Esophagus muscularis mucosa (tissue), 4 donors: ENCODE data around the gene WDR70. TPM values are rescaled to one million over a fixed set of nuclear protein-coding genes. Genes with fewer than 3 reads are reported as not detected.

Experiments
- DNase-seq: peaks from one replicate; pipeline ENCODE4 v3.0.0-alpha.2; 2017; ENCODE audit errors: extremely low spot score
- H3K27ac ChIP-seq, 4 donors: fragments of 200-600 bp; sonication (generic); replicated peaks in 1 of 4; 1 replicate in 3 of 4; 2 replicates in 1 of 4; pipeline ENCODE4 v1.5.1; 2016 to 2019; ENCODE audit warnings: mild to moderate bottlenecking in 1 of 4
- H3K27me3 ChIP-seq, 4 donors: fragments of 200-600 bp; sonication (generic); one replicate each; pipeline versions ENCODE4 v1.5.1 to v1.6.0; 2016 to 2019
- H3K36me3 ChIP-seq, 4 donors: fragments of 200-600 bp; sonication (generic); one replicate each; pipeline ENCODE4 v1.5.1; 2016 to 2019
- H3K4me1 ChIP-seq, 4 donors: fragments of 200-600 bp; sonication (generic); one replicate each; pipeline ENCODE4 v1.5.1; 2016 to 2019
- H3K4me3 ChIP-seq, 4 donors: fragments of 200-600 bp; sonication (generic); 1 replicate in 2 of 4; 2 replicates in 2 of 4; pipeline ENCODE4 v1.5.1; 2016 to 2019; ENCODE audit warnings: mild to moderate bottlenecking in 4 of 4, moderate library complexity in 1 of 4
- H3K9me3 ChIP-seq, 4 donors: fragments of 200-600 bp; sonication (generic); 1 replicate in 3 of 4; 2 replicates in 1 of 4; pipeline ENCODE4 v1.5.1; 2016 to 2019
- EP300 ChIP-seq: sonication (generic); formaldehyde crosslinking; IDR thresholded peaks from one replicate; pipeline ENCODE4 v1.6.1; 2017; ENCODE audit warnings: antibody characterized with exemption
- POLR2A ChIP-seq: fragments of 450-650 bp; IDR thresholded peaks from one replicate; pipeline ENCODE4 v1.6.1; 2017; ENCODE audit warnings: antibody characterized with exemption, moderate library complexity, mild to moderate bottlenecking, low read depth
- POLR2AphosphoS5 ChIP-seq, 2 donors: sonication (generic); formaldehyde crosslinking; IDR thresholded peaks; one replicate each; pipeline ENCODE4 v1.6.1; 2017; ENCODE audit warnings: antibody characterized with exemption in 2 of 2
- WGBS: methylation state at CpG from one replicate; pipeline ENCODE4 v1.1.5; 2018; 5-methylcytosine and 5-hydroxymethylcytosine counted together
- intact Hi-C: fragments of 100-400 bp; cut with DNase I; formaldehyde crosslinking; loops from one replicate; pipeline ENCODE4 v1.15.1; 2023
- total RNA-seq, 4 donors: library from RNA; depleted of rRNA; stranded (reverse); fragments of >200 nt; gene quantifications; one replicate each; pipeline versions ENCODE4 v1.1.0 to v1.2.1, GENCODE V29; 2016
- TF ChIP-seq, protein P1 (sequence below), 3 experiments: fragments of 200-600 bp in 2 of 3; fragments of 450-650 bp in 1 of 3; sonication (generic) in 2 of 3; IDR thresholded peaks; one replicate each; pipeline ENCODE4 v1.5.1; 2017 to 2019; ENCODE audit warnings: antibody characterized with exemption in 3 of 3, mild to moderate bottlenecking in 2 of 3, moderate library complexity in 1 of 3

The WDR70 gene
- total RNA-seq, 4 donors from 2014 or later, result 15.6 to 24.1 (median 19.6) TPM

DNA sequence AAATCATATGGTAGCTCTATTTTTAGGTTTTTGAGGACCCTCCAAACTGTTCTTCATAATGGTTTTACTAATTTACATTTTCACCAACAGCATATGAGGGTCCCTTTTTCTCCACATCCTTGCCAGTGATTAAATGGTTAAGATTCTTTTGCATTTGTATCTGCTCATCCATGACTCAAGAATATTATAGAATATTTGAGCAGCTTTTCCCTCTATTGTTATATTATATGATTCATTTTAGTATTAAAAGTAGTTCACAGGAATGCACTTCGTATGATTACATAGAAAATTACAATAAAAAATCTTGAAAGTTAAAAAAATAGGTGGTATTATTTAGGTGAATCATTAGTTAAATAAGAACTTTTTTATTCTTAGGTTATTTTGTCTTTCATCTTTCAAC, 140.7 kb downstream of the WDR70 start:
- H3K27ac ChIP-seq, result no peak overlapping the region
- peaks cover 7 to 21% (median 11%) of the 10 kb centered on the region in 4 donors for H3K36me3 ChIP-seq
- intact Hi-C loops, result no loop called here
- no peaks in the 10 kb centered on the region for H3K9me3 ChIP-seq
- no peak overlapping the region for H3K4me3 ChIP-seq
- no peaks in the 10 kb centered on the region for H3K4me1 ChIP-seq
- 98% methylated on average over 1 of the region's 1 CpG for WGBS
- TF ChIP-seq POLR2A (no peak), POLR2AphosphoS5 (IDR thresholded peaks at IDR 0.05) (no peak), EP300 (no peak)
- TF ChIP-seq, protein P1, sequence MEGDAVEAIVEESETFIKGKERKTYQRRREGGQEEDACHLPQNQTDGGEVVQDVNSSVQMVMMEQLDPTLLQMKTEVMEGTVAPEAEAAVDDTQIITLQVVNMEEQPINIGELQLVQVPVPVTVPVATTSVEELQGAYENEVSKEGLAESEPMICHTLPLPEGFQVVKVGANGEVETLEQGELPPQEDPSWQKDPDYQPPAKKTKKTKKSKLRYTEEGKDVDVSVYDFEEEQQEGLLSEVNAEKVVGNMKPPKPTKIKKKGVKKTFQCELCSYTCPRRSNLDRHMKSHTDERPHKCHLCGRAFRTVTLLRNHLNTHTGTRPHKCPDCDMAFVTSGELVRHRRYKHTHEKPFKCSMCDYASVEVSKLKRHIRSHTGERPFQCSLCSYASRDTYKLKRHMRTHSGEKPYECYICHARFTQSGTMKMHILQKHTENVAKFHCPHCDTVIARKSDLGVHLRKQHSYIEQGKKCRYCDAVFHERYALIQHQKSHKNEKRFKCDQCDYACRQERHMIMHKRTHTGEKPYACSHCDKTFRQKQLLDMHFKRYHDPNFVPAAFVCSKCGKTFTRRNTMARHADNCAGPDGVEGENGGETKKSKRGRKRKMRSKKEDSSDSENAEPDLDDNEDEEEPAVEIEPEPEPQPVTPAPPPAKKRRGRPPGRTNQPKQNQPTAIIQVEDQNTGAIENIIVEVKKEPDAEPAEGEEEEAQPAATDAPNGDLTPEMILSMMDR (IDR thresholded peaks at IDR 0.05), result no peak
- no peak for DNase-seq
- no peaks in the 10 kb centered on the region for H3K27me3 ChIP-seq

DNA sequence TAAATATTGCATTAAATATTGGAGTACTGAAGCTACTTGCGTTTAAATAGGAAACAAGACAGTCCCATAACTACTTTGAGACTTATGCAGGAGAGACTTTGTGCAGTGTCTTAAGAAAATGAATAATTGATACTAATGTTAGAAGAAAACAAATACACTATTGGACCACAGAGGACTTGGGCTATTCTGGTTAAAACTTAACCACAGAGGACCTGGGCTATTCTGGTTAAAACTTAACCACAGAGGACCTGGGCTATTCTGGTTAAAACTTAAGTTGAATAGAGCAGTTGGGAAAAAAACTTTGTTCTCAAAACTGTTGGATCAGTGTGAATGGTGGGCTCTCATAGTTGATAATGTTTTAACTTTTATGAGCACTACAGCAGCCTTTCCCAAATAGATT, 141.7 kb downstream of the WDR70 start:
- intact Hi-C loops, result no loop called here
- Histone ChIP-seq H3K27ac (no peak overlapping the region), H3K4me1 (no peaks in the 10 kb centered on the region), H3K4me3 (no peak overlapping the region), H3K9me3 (no peaks in the 10 kb centered on the region), H3K27me3 (no peaks in the 10 kb centered on the region), H3K36me3 (peaks cover 7 to 21% (median 11%) of the 10 kb centered on the region in 4 donors)
- WGBS, result 100% methylated on average over 1 of the region's 1 CpG
- TF ChIP-seq, protein P1 (IDR thresholded peaks at IDR 0.05), result no peak
- DNase-seq, result no peak

DNA sequence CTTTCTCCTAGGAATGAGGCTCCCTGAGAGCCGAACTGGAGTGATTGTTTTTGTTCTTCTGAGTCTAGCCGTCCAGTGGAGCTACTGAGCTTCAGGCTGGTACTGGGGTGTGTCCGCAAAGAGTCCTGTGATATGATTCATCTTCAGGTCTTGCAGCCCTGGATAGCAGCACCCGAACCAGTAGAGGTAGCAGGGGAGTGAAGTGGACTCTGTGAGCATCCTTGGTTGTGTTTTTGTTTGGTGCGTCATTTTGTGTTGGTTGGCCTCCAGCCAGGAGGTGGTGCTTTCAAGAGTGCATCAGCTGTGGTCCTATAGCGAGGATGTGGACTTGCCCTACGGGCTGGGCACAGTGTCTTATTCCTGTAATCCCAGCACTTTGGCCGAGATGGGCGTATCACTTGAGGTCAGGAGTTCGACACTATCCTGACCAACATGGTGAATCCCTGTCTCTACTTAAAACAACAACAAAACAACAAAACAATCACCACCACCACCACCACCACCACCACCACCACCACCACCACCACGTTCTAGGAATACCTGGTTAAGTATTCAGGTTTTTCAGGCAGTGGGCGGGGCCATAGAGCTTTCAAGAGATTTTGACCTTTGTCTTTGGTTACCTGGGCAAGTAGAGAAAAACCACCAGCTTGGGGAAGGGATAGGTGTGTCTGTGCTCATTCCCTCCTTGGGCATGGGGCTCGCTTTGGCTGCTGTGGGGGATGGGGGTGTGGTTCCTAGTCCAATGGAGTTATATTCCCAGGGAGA, 154.0 kb downstream of the WDR70 start:
- intact Hi-C loops, result no loop called here
- Histone ChIP-seq H3K27me3 (no peaks in the 10 kb centered on the region), H3K36me3 (peaks cover 0 to 12% (median 4%) of the 10 kb centered on the region in 4 donors), H3K27ac (no peak overlapping the region), H3K9me3 (no peaks in the 10 kb centered on the region), H3K4me3 (no peak overlapping the region), H3K4me1 (no peaks in the 10 kb centered on the region)
- 100% methylated on average over 10 of the region's 13 CpGs for WGBS
- TF ChIP-seq POLR2AphosphoS5 (IDR thresholded peaks at IDR 0.05) (no peak), EP300 (no peak), POLR2A (no peak)
- TF ChIP-seq, protein P1 (IDR thresholded peaks at IDR 0.05), result no peak
- no peak for DNase-seq

DNA sequence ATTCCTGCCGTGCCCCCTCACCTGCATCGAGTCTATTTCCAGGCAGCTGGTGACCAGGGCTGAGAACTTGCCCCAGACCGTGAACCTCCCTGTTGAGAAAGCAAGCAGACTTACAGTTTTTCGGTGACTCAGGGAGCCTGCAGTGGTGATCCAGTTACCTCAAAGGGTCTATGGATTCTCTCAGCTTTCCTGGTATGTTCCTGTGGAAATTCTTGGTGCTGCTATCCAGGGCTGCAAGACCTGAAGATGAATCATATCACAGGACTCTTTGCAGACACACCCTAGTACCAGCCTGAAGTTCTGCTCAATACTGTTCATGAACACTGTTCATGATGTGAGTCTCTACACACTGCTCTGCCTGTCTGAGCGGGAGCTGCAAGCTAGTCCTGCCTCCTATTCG, 154.7 kb downstream of the WDR70 start:
- 100% methylated on average over 6 of the region's 6 CpGs for WGBS
- H3K27me3 ChIP-seq, result no peaks in the 10 kb centered on the region
- H3K9me3 ChIP-seq, result no peaks in the 10 kb centered on the region
- no peaks in the 10 kb centered on the region for H3K4me1 ChIP-seq
- H3K4me3 ChIP-seq, result no peak overlapping the region
- no peak overlapping the region for H3K27ac ChIP-seq
- TF ChIP-seq, protein P1 (IDR thresholded peaks at IDR 0.05), result no peak
- TF ChIP-seq POLR2A (no peak), EP300 (no peak), POLR2AphosphoS5 (IDR thresholded peaks at IDR 0.05) (no peak)
- intact Hi-C loops, result no loop called here
- peaks cover 0 to 12% (median 4%) of the 10 kb centered on the region in 4 donors for H3K36me3 ChIP-seq
- no peak for DNase-seq

DNA sequence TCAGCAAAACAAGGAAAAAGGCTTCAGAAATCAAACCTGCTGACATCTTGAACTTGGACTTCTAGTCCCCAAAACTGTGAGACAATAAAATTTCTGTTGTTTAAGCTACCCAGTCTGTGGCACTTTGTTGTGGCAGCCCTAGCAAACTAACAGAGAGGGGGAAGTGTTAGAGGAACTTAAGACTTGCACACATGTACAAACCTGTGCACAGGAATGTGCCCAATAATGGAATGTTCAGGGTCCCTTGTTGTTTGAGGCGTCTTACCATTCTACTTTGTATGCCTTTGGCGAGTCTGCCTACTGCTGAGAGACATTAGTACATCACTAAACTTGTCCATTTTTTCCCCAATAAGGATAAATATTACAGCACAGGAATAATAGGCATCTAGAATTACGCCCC, 160.3 kb downstream of the WDR70 start:
- Histone ChIP-seq H3K27ac (no peak overlapping the region), H3K4me1 (peaks cover 0 to 10% (median 2%) of the 10 kb centered on the region in 4 donors), H3K4me3 (no peak overlapping the region), H3K27me3 (no peaks in the 10 kb centered on the region), H3K36me3 (no peaks in the 10 kb centered on the region), H3K9me3 (no peaks in the 10 kb centered on the region)
- intact Hi-C loops, result no loop called here
- no peak for TF ChIP-seq POLR2A
- no peak for DNase-seq
- 97% methylated on average over 2 of the region's 3 CpGs for WGBS
